ENCODE data around the gene VPS26A. TPM values are rescaled to one million over a fixed set of nuclear protein-coding genes. Genes with fewer than 3 reads are reported as not detected.

VPS26A gene
- total RNA-seq, 1 experiment from 2014 or later: 44.7 TPM

- Histone ChIP-seq H3K4me3 (ENCODE audit: low read length) (no peak overlapping the region), H2AFZ (ENCODE audit: low read length) (no peak overlapping the region), H3F3A (ENCODE audit: low read length, unreplicated experiment) (no peaks in the 10 kb centered on the region), H3K4me1 (ENCODE audit: insufficient read depth, low read length) (peaks cover 12% of the 10 kb centered on the region; the same call in 1 of the 2 replicates), H3K9me3 (ENCODE audit: low read length) (no peaks in the 10 kb centered on the region), H3K27ac (ENCODE audit: low read length) (no peak overlapping the region), H3K4me2 (ENCODE audit: low read length) (no peak overlapping the region), H3K9ac (ENCODE audit: low read length) (no peak overlapping the region), H4K20me1 (ENCODE audit: low read length) (no peaks in the 10 kb centered on the region), H3K79me2 (ENCODE audit: low read length) (no peaks in the 10 kb centered on the region), H3K9me2 (replicated peaks; ENCODE audit: low read length) (no peaks in the 10 kb centered on the region), H3K27me3 (ENCODE audit: low read length) (no peaks in the 10 kb centered on the region), H3K36me3 (ENCODE audit: low read depth, low read length) (peaks cover 8% of the 10 kb centered on the region)
- BruUV-seq (replicated peaks): no TSS peak
- ChIA-PET CTCF (no interaction called here), POLR2A (ENCODE audit: unreplicated experiment) (no interaction called here)
- intact Hi-C loops (cut with micrococcal nuclease): no loop called here
- ATAC-seq (no peak), DNase-seq (no peak)
- TF ChIP-seq EZH2phosphoT487 (IDR thresholded peaks at IDR 0.05; ENCODE audit: borderline replicate concordance, low read length): no peak
- TF ChIP-seq, protein P1, sequence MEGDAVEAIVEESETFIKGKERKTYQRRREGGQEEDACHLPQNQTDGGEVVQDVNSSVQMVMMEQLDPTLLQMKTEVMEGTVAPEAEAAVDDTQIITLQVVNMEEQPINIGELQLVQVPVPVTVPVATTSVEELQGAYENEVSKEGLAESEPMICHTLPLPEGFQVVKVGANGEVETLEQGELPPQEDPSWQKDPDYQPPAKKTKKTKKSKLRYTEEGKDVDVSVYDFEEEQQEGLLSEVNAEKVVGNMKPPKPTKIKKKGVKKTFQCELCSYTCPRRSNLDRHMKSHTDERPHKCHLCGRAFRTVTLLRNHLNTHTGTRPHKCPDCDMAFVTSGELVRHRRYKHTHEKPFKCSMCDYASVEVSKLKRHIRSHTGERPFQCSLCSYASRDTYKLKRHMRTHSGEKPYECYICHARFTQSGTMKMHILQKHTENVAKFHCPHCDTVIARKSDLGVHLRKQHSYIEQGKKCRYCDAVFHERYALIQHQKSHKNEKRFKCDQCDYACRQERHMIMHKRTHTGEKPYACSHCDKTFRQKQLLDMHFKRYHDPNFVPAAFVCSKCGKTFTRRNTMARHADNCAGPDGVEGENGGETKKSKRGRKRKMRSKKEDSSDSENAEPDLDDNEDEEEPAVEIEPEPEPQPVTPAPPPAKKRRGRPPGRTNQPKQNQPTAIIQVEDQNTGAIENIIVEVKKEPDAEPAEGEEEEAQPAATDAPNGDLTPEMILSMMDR (conservative IDR thresholded peaks at IDR 0.05; ENCODE audit: low read depth, low read length): no peak
- no peak for TF ChIP-seq EZH2 (IDR thresholded peaks at IDR 0.05; ENCODE audit: low read length, unreplicated experiment)
These were observed 89.8 kb downstream of the VPS26A start for GRCh38 chr10:69213591-69214311.

DNA sequence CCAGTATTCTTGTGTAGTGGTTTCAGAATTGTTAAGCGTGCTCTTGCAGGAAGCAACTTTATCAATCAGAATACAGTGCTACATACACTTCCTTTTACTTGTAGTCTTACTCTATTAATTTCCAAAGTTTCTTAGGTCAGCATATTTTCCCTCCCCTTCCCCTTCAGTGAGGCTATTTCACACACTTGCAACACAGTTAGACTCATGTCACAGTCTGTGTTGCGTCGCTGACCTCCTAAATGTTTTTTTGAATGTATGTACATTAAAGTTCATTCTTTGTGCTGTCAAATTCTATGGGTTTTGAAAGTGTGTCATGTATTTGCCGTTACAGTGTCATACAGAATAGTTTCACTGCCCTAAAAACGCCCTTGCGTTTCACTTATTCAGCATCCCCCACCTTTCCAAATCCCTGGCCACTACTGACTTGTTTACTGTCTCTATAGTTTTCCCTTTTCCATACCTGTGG is 90.7 kb downstream of the VPS26A start:
- no TSS peak for BruUV-seq (replicated peaks)
- Histone ChIP-seq H3K9me2 (replicated peaks; ENCODE audit: low read length) (no peaks in the 10 kb centered on the region), H3K27me3 (ENCODE audit: low read length) (no peaks in the 10 kb centered on the region)

More for the DNA sequence above, 90.7 kb downstream of the VPS26A start:
- no peaks in the 10 kb centered on the region for H4K20me1 ChIP-seq (ENCODE audit: low read length)
- CTCF ChIA-PET: interaction anchor here (0.6 kb wide), 1 partner anchor 127 kb away, joined by 3 read pairs; the partner anchor contains the start of gene SRGN
- no peaks in the 10 kb centered on the region for H3K79me2 ChIP-seq (ENCODE audit: low read length)
- no peak overlapping the region for H2AFZ ChIP-seq (ENCODE audit: low read length)
- intact Hi-C loops (cut with micrococcal nuclease): no loop called here
- ATAC-seq: no peak
- H3K4me3 ChIP-seq (ENCODE audit: low read length): no peak overlapping the region
- no peak for DNase-seq
- POLR2A ChIA-PET (ENCODE audit: unreplicated experiment): interaction anchor here (0.5 kb wide), 1 partner anchor 468 kb away, joined by 6 read pairs; no protein-coding TSS in a partner anchor
- peaks cover 12% of the 10 kb centered on the region; the same call in 1 of the 2 replicates for H3K4me1 ChIP-seq (ENCODE audit: insufficient read depth, low read length)
- H3F3A ChIP-seq (ENCODE audit: low read length, unreplicated experiment): no peaks in the 10 kb centered on the region
- TF ChIP-seq EZH2phosphoT487 (IDR thresholded peaks at IDR 0.05; ENCODE audit: borderline replicate concordance, low read length): no peak
- TF ChIP-seq EZH2 (IDR thresholded peaks at IDR 0.05; ENCODE audit: low read length, unreplicated experiment): no peak
- TF ChIP-seq, protein P1 (conservative IDR thresholded peaks at IDR 0.05; ENCODE audit: low read depth, low read length): no peak
- no peak overlapping the region for H3K27ac ChIP-seq (ENCODE audit: low read length)
- H3K36me3 ChIP-seq (ENCODE audit: low read depth, low read length): no peaks in the 10 kb centered on the region
- no peak overlapping the region for H3K9ac ChIP-seq (ENCODE audit: low read length)
- H3K9me3 ChIP-seq (ENCODE audit: low read length): no peaks in the 10 kb centered on the region
- H3K4me2 ChIP-seq (ENCODE audit: low read length): no peak overlapping the region

All from PC-3 (cell line).